ENCODE data around the gene ATP11A.
"Not testable (repeated sequence)": the region's sequence is repeated elsewhere in the genome, so short reads cannot be mapped to it uniquely, and the experiment has no call there.

ATP11A gene

DNA sequence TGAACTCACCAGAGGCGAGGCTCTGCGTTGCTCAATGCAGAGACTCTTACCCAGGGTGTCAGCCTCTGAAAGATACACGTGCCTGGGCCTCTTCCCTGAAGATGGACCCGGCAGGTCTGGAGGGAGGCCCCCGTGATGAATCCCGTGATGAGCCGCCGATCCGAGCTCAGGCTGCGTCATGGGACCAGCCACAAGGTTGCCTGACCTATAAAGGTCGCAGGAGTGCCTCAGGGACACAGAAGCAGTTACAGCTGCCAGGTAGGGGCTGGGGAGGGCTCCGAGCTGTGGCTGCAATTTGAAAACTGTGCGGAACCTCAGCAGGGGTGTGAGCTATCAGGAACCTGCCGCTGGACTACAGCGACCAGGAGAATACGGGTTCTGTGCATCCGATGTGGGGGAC lies 10.5 kb upstream of the ATP11A start:
- TF ChIP-seq, protein P1, sequence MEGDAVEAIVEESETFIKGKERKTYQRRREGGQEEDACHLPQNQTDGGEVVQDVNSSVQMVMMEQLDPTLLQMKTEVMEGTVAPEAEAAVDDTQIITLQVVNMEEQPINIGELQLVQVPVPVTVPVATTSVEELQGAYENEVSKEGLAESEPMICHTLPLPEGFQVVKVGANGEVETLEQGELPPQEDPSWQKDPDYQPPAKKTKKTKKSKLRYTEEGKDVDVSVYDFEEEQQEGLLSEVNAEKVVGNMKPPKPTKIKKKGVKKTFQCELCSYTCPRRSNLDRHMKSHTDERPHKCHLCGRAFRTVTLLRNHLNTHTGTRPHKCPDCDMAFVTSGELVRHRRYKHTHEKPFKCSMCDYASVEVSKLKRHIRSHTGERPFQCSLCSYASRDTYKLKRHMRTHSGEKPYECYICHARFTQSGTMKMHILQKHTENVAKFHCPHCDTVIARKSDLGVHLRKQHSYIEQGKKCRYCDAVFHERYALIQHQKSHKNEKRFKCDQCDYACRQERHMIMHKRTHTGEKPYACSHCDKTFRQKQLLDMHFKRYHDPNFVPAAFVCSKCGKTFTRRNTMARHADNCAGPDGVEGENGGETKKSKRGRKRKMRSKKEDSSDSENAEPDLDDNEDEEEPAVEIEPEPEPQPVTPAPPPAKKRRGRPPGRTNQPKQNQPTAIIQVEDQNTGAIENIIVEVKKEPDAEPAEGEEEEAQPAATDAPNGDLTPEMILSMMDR (conservative IDR thresholded peaks at IDR 0.05; ENCODE audit: low read depth, low read length): no peak
- H3K4me3 ChIP-seq (ENCODE audit: low read depth, low read length): no peak overlapping the region
- DNase-seq (ENCODE audit: low read depth): no peak

DNA sequence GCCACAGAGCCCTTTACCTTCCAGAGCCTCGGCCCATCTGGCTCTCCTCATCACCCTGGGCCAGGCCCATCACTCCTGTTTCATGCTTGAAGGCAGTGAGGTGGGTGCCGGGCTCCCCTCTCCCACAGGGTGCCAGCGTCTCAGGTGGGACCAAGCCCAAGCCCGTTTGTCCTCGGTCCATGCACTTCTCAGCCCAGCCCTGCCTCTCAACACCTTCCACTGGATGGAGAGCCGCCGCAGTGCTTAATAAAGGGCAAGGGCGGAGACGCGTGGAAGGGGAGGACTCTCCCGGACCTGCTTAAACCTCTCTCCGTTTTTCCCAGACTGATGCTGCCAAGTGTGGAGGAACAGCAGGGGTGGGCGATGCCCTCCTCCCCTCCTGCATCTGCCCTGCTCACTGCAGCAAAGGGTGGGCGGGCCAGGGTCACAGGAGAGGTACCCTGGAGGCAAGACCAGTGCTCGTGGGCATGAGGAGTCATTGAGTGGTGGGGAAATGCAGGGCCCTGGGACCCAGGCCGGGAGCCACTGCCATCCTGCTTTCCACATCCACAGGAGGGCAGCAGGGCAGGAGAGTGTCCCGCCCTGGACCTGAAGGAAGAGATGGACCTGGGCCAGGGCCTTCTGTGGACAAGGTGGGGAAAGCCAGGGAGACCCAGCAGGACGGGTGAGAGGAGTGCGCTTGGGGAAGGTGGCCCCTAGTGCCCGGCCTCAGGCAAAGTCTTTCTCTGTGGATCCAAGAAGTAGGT lies 9.7 kb upstream of the ATP11A start:
- DNase-seq (ENCODE audit: low read depth): no peak
- TF ChIP-seq, protein P1 (conservative IDR thresholded peaks at IDR 0.05; ENCODE audit: low read depth, low read length): no peak
- no peak overlapping the region for H3K4me3 ChIP-seq (ENCODE audit: low read depth, low read length)

DNA sequence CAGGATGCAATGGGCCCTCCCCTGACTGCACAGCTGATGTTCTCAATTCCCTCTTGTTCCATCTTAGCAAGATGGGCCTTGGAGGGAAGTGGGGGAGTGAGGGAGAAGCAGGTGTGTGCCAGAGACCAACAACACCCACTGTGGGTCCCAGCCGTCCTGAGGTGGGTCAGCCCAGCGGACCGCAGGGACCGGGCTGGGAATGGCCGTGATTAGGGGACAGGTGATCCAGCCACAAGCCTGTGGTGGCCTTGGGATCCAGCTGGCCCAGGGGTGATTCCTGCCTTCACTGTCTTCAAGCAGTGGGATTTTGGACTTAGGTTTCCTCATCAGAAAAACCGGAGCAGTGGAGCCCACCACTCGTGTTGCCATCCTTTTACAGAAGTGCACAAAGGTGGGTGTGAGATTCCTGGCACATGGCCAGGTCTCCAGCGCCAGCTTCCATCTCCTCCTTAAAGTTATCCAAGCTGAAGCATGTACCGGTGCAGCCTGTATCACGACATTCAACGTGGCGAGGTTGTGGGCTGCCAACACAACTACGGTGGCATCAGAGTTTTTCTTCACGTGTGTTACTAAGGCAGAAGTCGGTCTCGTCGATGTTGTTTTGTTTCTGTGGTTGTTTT lies 9.0 kb upstream of the ATP11A start:
- TF ChIP-seq, protein P1 (conservative IDR thresholded peaks at IDR 0.05; ENCODE audit: low read depth, low read length): no peak
- no peak for DNase-seq (ENCODE audit: low read depth)
- no peak overlapping the region for H3K4me3 ChIP-seq (ENCODE audit: low read depth, low read length)

DNA sequence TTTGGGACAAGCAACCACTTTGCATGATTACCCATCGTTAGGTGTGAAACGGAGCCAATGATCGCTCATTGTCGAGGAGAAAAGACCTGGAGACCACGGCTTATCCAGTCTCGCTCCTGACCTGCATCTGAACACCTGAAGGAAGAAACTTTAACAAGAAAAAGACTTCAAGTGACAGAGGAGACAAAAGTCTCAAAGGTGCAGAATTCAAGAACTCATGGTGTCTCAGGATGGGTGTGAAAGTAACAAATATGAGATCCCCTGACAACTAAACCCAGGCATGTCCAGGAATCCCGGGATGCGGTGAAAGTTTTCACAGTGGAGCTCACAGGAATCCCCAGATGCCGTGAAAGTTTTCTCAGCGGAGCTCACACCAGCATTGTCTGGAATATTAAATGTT lies 6.3 kb upstream of the ATP11A start:
- no peak for DNase-seq (ENCODE audit: low read depth)
- TF ChIP-seq, protein P1 (conservative IDR thresholded peaks at IDR 0.05; ENCODE audit: low read depth, low read length): no peak
- H3K4me3 ChIP-seq (ENCODE audit: low read depth, low read length): no peak overlapping the region

DNA sequence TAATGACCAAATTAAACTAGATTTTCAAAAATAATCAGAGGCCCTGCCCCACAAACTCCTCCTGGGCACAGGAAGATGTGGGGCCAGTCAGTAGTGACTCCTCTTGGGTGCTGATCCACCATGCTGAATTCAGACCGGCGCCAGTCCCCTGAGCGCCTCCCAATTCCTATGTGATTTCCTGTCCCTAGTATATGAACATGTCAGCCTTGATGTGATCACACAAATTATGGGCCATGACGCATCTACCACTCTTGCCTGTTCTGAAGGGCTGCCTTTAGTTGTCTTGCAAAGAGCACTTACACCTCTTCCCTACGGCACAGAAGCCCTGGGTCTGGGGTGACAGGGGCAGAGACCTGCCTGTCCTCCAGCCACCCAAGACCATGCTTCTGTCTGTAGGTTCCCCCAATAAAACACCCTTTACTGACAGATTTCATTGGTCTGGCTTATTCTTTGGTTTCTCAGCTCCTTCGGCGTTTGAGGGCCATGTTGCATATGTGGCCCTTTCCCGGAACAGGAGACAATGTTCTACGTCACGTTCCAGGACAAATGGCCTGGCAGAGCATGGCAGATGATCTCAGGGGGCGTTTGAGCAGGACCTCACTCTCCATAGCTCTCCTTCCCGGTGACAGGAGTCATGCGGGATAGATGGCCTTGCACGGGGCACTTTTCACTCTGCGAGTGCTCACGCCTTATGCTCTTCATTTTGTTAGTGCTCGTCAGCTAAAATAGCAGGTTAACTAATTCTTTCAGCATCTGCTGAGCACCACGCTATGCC lies 5.6 kb upstream of the ATP11A start:
- TF ChIP-seq, protein P1 (conservative IDR thresholded peaks at IDR 0.05; ENCODE audit: low read depth, low read length): no peak
- H3K4me3 ChIP-seq (ENCODE audit: low read depth, low read length): no peak overlapping the region
- no peak for DNase-seq (ENCODE audit: low read depth)

DNA sequence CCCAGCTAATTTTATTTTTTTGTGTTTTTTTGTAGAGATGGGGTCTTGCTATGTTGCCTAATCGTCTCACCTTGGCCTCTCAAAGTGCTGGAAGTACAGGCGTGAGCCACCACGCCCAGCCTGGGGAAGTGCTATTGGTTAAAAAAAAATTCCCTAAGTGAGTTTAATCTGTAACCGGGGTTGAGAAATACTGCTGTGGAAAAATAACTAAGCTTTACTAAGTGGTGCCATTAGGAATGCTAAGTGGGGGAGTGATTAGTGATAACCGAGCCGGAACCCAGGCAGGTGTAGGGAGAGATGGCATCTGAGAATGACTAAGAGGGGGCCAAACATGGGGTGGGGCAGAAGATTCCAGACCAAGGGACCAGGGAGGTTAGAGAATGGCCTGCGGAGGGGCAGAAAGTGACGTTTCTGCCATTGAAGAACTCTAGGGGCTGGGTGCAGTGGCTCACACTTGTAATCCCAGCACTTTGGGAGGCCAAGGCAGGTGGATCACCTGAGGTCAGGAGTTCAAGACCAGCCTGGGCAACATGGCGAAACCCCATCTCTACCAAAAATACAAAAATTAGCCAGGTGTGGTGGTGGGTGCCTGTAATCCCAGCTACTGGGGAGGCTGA lies 4.5 kb upstream of the ATP11A start:
- DNase-seq (ENCODE audit: low read depth); H3K4me3 ChIP-seq (ENCODE audit: low read depth, low read length): not testable (repeated sequence)

DNA sequence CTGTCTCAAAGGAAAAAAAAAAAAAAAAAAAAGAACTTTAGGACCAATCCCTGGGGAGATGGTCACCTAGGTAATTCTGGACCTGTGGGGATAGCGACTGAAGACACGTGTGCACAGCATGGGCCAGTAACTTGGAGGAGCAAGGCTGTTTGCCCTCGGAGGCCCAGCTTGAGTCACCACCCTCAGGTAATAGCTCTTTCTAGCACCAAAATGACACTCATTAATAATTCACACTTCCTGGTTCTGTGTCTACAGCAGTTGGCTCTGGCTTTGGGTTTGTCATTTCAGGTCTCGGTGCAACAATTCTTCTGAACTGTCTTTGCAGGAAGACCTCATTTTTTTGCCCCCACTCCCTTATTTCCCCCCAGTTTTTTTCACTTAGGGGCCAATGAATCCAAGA lies 3.9 kb upstream of the ATP11A start:
- H3K4me3 ChIP-seq (ENCODE audit: low read depth, low read length): no peak overlapping the region
- no peak for DNase-seq (ENCODE audit: low read depth)
- TF ChIP-seq, protein P1 (conservative IDR thresholded peaks at IDR 0.05; ENCODE audit: low read depth, low read length): no peak
